NB4 (cell line): ENCODE results near the gene GNGT1.

Experiments
- CTCF ChIP-seq: IDR thresholded peaks from one replicate; pipeline ENCODE4 v1.5.1; 2012; ENCODE audit warnings: low read depth, low read length
- MAX ChIP-seq: IDR thresholded peaks from 2 replicates; pipeline ENCODE4 v1.6.1; 2011; ENCODE audit warnings: low read depth, low read length
- POLR2A ChIP-seq: IDR thresholded peaks from 2 replicates; pipeline ENCODE4 v1.6.1; 2011; ENCODE audit warnings: mild to moderate bottlenecking; ENCODE audit not compliant: insufficient read length; ENCODE audit errors: extremely low read depth

GRCh38 chr7:93945756-93946535 lies 39.6 kb downstream of the GNGT1 start:
- TF ChIP-seq CTCF, result no peak
- TF ChIP-seq POLR2A, result no peak
- TF ChIP-seq MAX, result no peak
